ENCODE measurements around the gene TTLL7. TPM values are rescaled to one million over a fixed set of nuclear protein-coding genes. Genes with fewer than 3 reads are reported as not detected.

TTLL7 gene
- total RNA-seq, 2 donors from 2014 or later: 4.1 to 5.0 TPM

DNA sequence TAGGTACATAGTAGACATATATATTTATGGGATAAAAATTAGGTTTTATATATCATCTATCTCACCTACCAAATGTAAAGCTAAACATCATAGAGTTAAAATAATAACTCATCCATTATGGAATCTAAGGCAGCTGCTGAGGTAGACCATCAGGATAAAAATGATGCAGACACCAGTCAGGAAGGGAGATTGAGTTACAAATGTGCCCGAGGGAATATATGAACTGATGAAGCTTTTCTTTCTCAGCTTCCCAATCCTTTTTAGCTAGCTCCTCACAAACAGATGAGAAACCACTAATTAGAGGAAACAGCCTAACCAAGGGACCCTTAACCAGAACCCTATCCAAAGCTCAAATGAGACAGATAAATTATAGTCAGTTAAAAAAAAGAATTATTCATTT lies 20.9 kb downstream of the TTLL7 start:
- TF ChIP-seq, protein P1, sequence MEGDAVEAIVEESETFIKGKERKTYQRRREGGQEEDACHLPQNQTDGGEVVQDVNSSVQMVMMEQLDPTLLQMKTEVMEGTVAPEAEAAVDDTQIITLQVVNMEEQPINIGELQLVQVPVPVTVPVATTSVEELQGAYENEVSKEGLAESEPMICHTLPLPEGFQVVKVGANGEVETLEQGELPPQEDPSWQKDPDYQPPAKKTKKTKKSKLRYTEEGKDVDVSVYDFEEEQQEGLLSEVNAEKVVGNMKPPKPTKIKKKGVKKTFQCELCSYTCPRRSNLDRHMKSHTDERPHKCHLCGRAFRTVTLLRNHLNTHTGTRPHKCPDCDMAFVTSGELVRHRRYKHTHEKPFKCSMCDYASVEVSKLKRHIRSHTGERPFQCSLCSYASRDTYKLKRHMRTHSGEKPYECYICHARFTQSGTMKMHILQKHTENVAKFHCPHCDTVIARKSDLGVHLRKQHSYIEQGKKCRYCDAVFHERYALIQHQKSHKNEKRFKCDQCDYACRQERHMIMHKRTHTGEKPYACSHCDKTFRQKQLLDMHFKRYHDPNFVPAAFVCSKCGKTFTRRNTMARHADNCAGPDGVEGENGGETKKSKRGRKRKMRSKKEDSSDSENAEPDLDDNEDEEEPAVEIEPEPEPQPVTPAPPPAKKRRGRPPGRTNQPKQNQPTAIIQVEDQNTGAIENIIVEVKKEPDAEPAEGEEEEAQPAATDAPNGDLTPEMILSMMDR (IDR thresholded peaks at IDR 0.05): no peak
- Histone ChIP-seq H3K4me3 (no peak overlapping the region), H3K4me1 (no peaks in the 10 kb centered on the region), H3K36me3 (no peaks in the 10 kb centered on the region), H3K27me3 (no peaks in the 10 kb centered on the region), H3K9ac (ENCODE audit: low read depth in 2 of 2, low read length in 2 of 2) (no peak overlapping the region), H3K9me3 (no peaks in the 10 kb centered on the region), H3K27ac (no peak overlapping the region)
- DNase-seq: no peak
- intact Hi-C loops (cut with DNase I): no loop called here

DNA sequence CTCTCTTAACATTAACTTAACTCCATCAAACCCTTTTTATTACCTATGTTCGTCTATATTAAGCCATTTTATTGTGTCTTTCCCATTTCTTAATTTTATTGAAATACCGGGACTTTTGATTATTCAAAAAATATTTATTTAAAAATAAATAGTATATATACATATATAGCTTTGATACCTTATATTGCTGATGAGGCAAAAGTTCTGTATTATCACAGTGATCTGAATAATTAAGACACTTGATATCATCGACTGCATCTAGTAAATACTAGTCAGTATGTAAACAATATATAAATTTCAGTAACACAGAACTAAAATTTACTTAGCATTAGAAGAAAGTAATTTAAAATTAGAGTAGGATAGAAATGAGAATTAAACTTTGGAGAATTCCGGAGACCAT lies 22.0 kb downstream of the TTLL7 start:
- no peak overlapping the region for H3K27ac ChIP-seq
- H3K4me3 ChIP-seq: no peak overlapping the region
- no peaks in the 10 kb centered on the region for H3K9me3 ChIP-seq
- H3K27me3 ChIP-seq: no peaks in the 10 kb centered on the region
- no peaks in the 10 kb centered on the region for H3K4me1 ChIP-seq
- TF ChIP-seq, protein P1 (IDR thresholded peaks at IDR 0.05): no peak
- intact Hi-C loops (cut with DNase I): no loop called here
- DNase-seq: no peak
- no peak overlapping the region for H3K9ac ChIP-seq (ENCODE audit: low read depth in 2 of 2, low read length in 2 of 2)
- no peaks in the 10 kb centered on the region for H3K36me3 ChIP-seq

DNA sequence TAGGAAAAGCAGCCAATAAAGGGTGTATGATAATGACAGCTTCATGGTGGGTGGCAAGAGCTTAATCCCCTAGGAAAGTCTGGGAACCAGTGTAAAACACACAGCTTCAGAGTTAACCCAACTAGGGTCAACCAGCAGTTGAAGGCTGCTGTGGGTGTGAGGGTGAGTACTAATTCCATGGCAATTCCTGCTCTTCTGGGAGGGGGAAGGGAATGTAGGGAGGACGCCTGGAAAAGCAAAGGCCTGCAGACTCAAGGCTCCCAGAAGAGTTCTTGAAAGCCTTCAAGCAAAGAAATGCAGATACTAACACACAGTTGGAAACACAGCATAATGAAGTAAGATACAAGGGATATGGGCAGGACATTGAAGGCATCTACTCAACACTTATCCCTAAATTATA lies 28.1 kb downstream of the TTLL7 start:
- intact Hi-C loops (cut with DNase I): no loop called here
- Histone ChIP-seq H3K27ac (no peak overlapping the region), H3K4me1 (no peaks in the 10 kb centered on the region), H3K36me3 (no peaks in the 10 kb centered on the region), H3K9ac (ENCODE audit: low read depth in 2 of 2, low read length in 2 of 2) (no peak overlapping the region), H3K4me3 (no peak overlapping the region), H3K27me3 (no peaks in the 10 kb centered on the region), H3K9me3 (no peaks in the 10 kb centered on the region)
- DNase-seq: no peak
- TF ChIP-seq, protein P1 (IDR thresholded peaks at IDR 0.05): no peak

DNA sequence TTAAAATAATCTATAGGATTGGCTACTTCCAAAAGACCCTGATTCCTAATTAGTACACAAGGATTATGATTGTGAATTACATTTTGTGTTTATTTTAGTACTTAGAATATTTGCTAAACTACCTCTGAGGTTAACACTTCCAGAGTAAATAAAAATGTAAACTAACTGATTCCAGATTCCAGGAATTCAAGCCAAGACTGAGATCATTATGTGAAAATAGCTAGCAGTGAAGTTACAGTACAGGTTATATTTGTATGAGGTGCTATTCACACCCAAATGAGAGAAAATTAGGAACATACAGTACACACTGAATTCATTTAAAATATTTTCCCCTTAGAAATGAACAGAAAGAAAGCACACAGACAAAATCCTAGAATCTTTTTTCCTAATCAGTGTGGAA lies 28.8 kb downstream of the TTLL7 start:
- Histone ChIP-seq H3K27me3 (no peaks in the 10 kb centered on the region), H3K36me3 (no peaks in the 10 kb centered on the region), H3K9ac (ENCODE audit: low read depth in 2 of 2, low read length in 2 of 2) (no peak overlapping the region), H3K9me3 (no peaks in the 10 kb centered on the region), H3K4me3 (no peak overlapping the region), H3K4me1 (no peaks in the 10 kb centered on the region), H3K27ac (no peak overlapping the region)
- TF ChIP-seq, protein P1 (IDR thresholded peaks at IDR 0.05): no peak
- DNase-seq: no peak
- intact Hi-C loops (cut with DNase I): no loop called here

DNA sequence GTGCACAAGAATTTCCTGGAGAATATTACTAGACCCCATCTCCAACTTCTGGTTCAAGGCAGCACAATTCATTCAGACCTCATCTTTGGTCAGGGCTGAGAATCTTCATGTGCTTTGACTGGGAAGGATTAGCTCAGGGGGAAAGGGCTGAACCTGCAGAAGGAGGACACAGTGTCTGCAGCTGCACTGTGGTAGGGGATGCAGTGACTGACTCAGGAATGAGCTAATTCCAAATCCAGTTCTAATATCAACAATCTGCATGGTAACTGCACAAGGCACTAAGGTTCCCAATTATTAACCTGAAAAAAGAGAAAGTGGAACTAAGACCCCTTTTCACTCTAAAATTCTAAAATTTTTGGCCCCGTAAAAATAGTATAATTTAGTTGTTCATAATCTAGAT lies 31.6 kb downstream of the TTLL7 start:
- TF ChIP-seq, protein P1 (IDR thresholded peaks at IDR 0.05): no peak
- Histone ChIP-seq H3K36me3 (no peaks in the 10 kb centered on the region), H3K4me3 (no peak overlapping the region), H3K9me3 (no peaks in the 10 kb centered on the region), H3K9ac (ENCODE audit: low read depth in 2 of 2, low read length in 2 of 2) (no peak overlapping the region), H3K4me1 (no peaks in the 10 kb centered on the region), H3K27me3 (no peaks in the 10 kb centered on the region), H3K27ac (no peak overlapping the region)
- no peak for DNase-seq
- intact Hi-C loops (cut with DNase I): no loop called here

DNA sequence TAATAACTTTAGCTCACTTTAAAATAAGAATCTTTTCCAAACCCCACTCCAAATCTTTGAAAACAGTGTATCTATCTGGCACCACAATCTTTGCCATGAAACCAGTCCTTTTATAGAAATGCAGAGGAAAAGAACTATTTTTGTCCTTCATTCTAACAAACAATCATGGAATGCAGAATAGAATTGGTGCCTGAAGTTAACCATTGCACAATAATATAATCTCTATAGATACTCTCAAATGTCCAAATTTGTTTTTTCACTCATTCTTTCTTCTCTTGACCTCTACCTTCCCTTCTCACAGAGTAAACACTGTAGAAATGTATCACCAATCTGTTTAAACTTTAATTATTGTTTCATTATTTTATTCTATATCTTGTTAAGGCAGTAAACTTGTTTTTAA lies 34.8 kb downstream of the TTLL7 start:
- H3K9ac ChIP-seq (ENCODE audit: low read depth in 2 of 2, low read length in 2 of 2): no peak overlapping the region
- H3K4me3 ChIP-seq: no peak overlapping the region
- no peak for DNase-seq
- no peaks in the 10 kb centered on the region for H3K4me1 ChIP-seq
- intact Hi-C loops (cut with DNase I): no loop called here
- H3K27ac ChIP-seq: no peak overlapping the region
- no peaks in the 10 kb centered on the region for H3K36me3 ChIP-seq
- no peaks in the 10 kb centered on the region for H3K9me3 ChIP-seq
- TF ChIP-seq, protein P1 (IDR thresholded peaks at IDR 0.05): no peak
- no peaks in the 10 kb centered on the region for H3K27me3 ChIP-seq

All from colonic mucosa (tissue), 4 donors.